ENCODE measurements around the gene FAM111B.
"Not testable (repeated sequence)": the region's sequence is repeated elsewhere in the genome, so short reads cannot be mapped to it uniquely, and the experiment has no call there.

DNA sequence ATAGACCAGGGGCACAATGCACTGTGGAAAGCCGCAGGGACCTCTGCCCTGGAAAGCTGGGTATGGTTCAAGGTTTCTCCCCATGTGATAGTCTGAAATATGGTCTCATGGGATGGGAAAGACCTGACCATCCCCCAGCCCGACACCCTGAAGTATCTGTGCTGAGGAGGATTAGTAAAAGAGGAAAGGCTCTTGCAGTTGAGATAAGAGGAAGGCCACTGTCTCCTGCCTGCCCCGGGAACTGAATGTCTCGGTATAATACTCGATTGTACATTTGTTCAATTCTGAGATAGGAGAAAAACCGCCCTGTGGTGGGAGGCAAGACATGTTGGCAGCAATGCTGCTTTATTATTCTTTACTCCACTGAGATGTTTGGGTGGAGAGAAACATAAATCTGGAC lies 29.5 kb downstream of the FAM111B start:
- TF ChIP-seq, protein P1, sequence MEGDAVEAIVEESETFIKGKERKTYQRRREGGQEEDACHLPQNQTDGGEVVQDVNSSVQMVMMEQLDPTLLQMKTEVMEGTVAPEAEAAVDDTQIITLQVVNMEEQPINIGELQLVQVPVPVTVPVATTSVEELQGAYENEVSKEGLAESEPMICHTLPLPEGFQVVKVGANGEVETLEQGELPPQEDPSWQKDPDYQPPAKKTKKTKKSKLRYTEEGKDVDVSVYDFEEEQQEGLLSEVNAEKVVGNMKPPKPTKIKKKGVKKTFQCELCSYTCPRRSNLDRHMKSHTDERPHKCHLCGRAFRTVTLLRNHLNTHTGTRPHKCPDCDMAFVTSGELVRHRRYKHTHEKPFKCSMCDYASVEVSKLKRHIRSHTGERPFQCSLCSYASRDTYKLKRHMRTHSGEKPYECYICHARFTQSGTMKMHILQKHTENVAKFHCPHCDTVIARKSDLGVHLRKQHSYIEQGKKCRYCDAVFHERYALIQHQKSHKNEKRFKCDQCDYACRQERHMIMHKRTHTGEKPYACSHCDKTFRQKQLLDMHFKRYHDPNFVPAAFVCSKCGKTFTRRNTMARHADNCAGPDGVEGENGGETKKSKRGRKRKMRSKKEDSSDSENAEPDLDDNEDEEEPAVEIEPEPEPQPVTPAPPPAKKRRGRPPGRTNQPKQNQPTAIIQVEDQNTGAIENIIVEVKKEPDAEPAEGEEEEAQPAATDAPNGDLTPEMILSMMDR (IDR thresholded peaks at IDR 0.05): not testable (repeated sequence)
- not testable (repeated sequence) for TF ChIP-seq POLR2AphosphoS5 (IDR thresholded peaks at IDR 0.05)

All from sigmoid colon (tissue), 4 donors.